ENCODE results near the gene SYMPK.
"Not testable (repeated sequence)": the region's sequence is repeated elsewhere in the genome, so short reads cannot be mapped to it uniquely, and the experiment has no call there.

SYMPK gene

GRCh38 chr19:45800070-45800553, 62.8 kb downstream of the SYMPK start:
- peak; percentile 23 for DNase-seq

GRCh38 chr19:45799541-45799940, 63.4 kb downstream of the SYMPK start:
- DNase-seq: not testable (repeated sequence)

GRCh38 chr19:45798995-45799517, 63.9 kb downstream of the SYMPK start:
- DNase-seq: peak; percentile 23

- no peak for DNase-seq
Observed at GRCh38 chr19:45794627-45795026, 68.3 kb downstream of the SYMPK start.

GRCh38 chr19:45793876-45794275, 69.1 kb downstream of the SYMPK start:
- peak; percentile 54 for DNase-seq

GRCh38 chr19:45793178-45793564, 69.8 kb downstream of the SYMPK start:
- DNase-seq: no peak

GRCh38 chr19:45792470-45793177, 70.3 kb downstream of the SYMPK start, which contains the start of gene DMWD:
DMWD (minus strand) TSS chr19:45792845; CDS start chr19:45792756, 89 bp downstream.
- peak; percentile 99 for DNase-seq

- DNase-seq: no peak
Observed at GRCh38 chr19:45791744-45792469, 71.0 kb downstream of the SYMPK start.

GRCh38 chr19:45790942-45791341, 72.0 kb downstream of the SYMPK start:
- DNase-seq: peak; percentile 97

- DNase-seq: no peak
Observed at GRCh38 chr19:45789035-45789786, 73.7 kb downstream of the SYMPK start.

- no peak for DNase-seq
Observed at GRCh38 chr19:45786533-45786894, 76.4 kb downstream of the SYMPK start.

- no peak for DNase-seq
Observed at GRCh38 chr19:45785781-45786532, 77.0 kb downstream of the SYMPK start.

GRCh38 chr19:45785097-45785496, 77.8 kb downstream of the SYMPK start:
- no peak for DNase-seq

GRCh38 chr19:45784096-45784495, 78.9 kb downstream of the SYMPK start:
- DNase-seq: no peak

- DNase-seq: no peak
Observed at GRCh38 chr19:45782820-45783785, 79.8 kb downstream of the SYMPK start.

- no peak for DNase-seq
Observed at GRCh38 chr19:45782162-45782691, 80.7 kb downstream of the SYMPK start, which contains the start of gene DMPK. DMPK (minus strand) TSS chr19:45782490; CDS start chr19:45782352, 138 bp downstream.

- peak; percentile 52 for DNase-seq
Observed at GRCh38 chr19:45781214-45782161, 81.5 kb downstream of the SYMPK start.

GRCh38 chr19:45780448-45781213, 82.3 kb downstream of the SYMPK start:
- DNase-seq: peak; percentile 39

- DNase-seq: no peak
Observed at GRCh38 chr19:45780146-45780447, 82.8 kb downstream of the SYMPK start.
